GM12878 (cell line): Measurements from ENCODE around the gene IL27RA. TPM values are rescaled to one million over a fixed set of nuclear protein-coding genes. Genes with fewer than 3 reads are reported as not detected.

Experiments used
- BMI1 ChIP-seq: fragments of 450-650 bp; IDR thresholded peaks from 2 replicates; pipeline ENCODE4 v1.6.1; 2016; ENCODE audit warnings: mild to moderate bottlenecking, moderate library complexity, borderline replicate concordance
- DPF2 ChIP-seq: fragments of 450-650 bp; IDR thresholded peaks from 2 replicates; pipeline ENCODE4 v1.6.1; 2017; ENCODE audit warnings: mild to moderate bottlenecking
- HDGF ChIP-seq: fragments of 450-650 bp; IDR thresholded peaks from 2 replicates; pipeline ENCODE4 v1.6.1; 2016; ENCODE audit warnings: antibody characterized with exemption
- IKZF1 ChIP-seq: fragments of 450-650 bp; conservative IDR thresholded peaks from 2 replicates; pipeline ENCODE4 v1.6.1; 2017; ENCODE audit warnings: antibody characterized with exemption, mild to moderate bottlenecking
- IKZF2 ChIP-seq, 2 experiments: fragments of 450-650 bp; IDR thresholded peaks; 2 replicates each; pipeline ENCODE4 v1.6.1; 2017; ENCODE audit warnings: mild to moderate bottlenecking in 2 of 2, moderate library complexity in 2 of 2
- NFIC ChIP-seq: IDR thresholded peaks from 2 replicates; pipeline ENCODE4 v1.6.1; 2012; ENCODE audit warnings: low read depth, mild to moderate bottlenecking, inconsistent platforms, low read length, moderate library complexity
- NR2C2 ChIP-seq: IDR thresholded peaks from 2 replicates; pipeline ENCODE4 v1.6.1; 2011; ENCODE audit warnings: borderline replicate concordance, low read depth; ENCODE audit not compliant: control insufficient read depth, insufficient read length
- POLR2A ChIP-seq: IDR thresholded peaks from 2 replicates; pipeline ENCODE4 v1.6.1; 2011; ENCODE audit warnings: low read depth, mild to moderate bottlenecking, low read length
- POU2F2 ChIP-seq: IDR thresholded peaks from 3 replicates; pipeline ENCODE4 v1.6.1; 2011; ENCODE audit warnings: low read depth, mild to moderate bottlenecking, low read length, borderline replicate concordance
- PRDM15 ChIP-seq: fragments of 450-650 bp; formaldehyde crosslinking; IDR thresholded peaks from 2 replicates; pipeline ENCODE4 v1.4.0; 2020; ENCODE audit warnings: mild to moderate bottlenecking, moderate library complexity
- RCOR1 ChIP-seq: conservative IDR thresholded peaks from 2 replicates; pipeline ENCODE4 v1.6.1; 2012; ENCODE audit warnings: low read depth, low read length, improper control_type of control experiment
- RELA ChIP-seq: fragments of 450-650 bp; IDR thresholded peaks from 2 replicates; pipeline ENCODE4 v1.8.0; 2014; ENCODE audit warnings: borderline replicate concordance; ENCODE audit not compliant: partially characterized antibody
- ZNF687 ChIP-seq: fragments of 450-650 bp; IDR thresholded peaks from 2 replicates; pipeline ENCODE4 v1.6.1; 2017; ENCODE audit warnings: mild to moderate bottlenecking, moderate library complexity
- polyA plus RNA-seq, 11 experiments: library from polyadenylated mRNA; depleted of rRNA in 4 of 11; unstranded in 6 of 11; stranded (reverse) in 5 of 11; fragments of >200 nt; fragmentation: Nextera tagmentation in 4 of 11; fragmentation: Illumina TruSeq in 1 of 11; extraction: Ambion mirVana in 4 of 11; extraction: Trizol in 1 of 11; gene quantifications; 1 replicate in 1 of 11; 2 replicates in 10 of 11; pipeline versions ENCODE4 v1.2.1 to v1.2.3, GENCODE V29; 2011 to 2016; ENCODE audit warnings: inconsistent platforms in 2 of 11, missing spikeins in 2 of 11, low read depth in 1 of 11
- total RNA-seq, 4 experiments: library from RNA; depleted of rRNA in 3 of 4; stranded (reverse); fragments of >200 nt in 3 of 4; fragmentation: Illumina TruSeq in 1 of 4; extraction: Trizol in 1 of 4; gene quantifications; 2 replicates each; pipeline versions ENCODE4 v1.2.1 to v1.2.3, GENCODE V29; 2013 to 2021
- TF ChIP-seq, protein P1 (sequence below): fragments of 450-650 bp; IDR thresholded peaks from 2 replicates; pipeline ENCODE4 v1.6.1; 2017; ENCODE audit warnings: low read depth, mild to moderate bottlenecking, moderate library complexity

Gene IL27RA
- total and polyA plus RNA-seq, 10 of the 15 experiments (the other 5 are each of a cell fraction or from before 2014, with no cell fraction given), result 8.4 to 63.5 (median 41.2) TPM

GRCh38 chr19:14023404-14024235, 7.9 kb upstream of the IL27RA start (continued):
- TF ChIP-seq PRDM15 (CRISPR knock-in tag) (no peak), RELA (no peak), RCOR1 (no peak), BMI1 (no peak), POLR2A (no peak), IKZF1 (peak; percentile 33; the same call in 1 of the 2 replicates), DPF2 (no peak), ZNF687 (no peak), NR2C2 (no peak), HDGF (no peak), IKZF2 (IDR thresholded peaks at IDR 0.05) (peak; percentile 40 to 43; a peak in 2 of 4 replicates), NFIC (no peak), POU2F2 (no peak)
- TF ChIP-seq, protein P1, sequence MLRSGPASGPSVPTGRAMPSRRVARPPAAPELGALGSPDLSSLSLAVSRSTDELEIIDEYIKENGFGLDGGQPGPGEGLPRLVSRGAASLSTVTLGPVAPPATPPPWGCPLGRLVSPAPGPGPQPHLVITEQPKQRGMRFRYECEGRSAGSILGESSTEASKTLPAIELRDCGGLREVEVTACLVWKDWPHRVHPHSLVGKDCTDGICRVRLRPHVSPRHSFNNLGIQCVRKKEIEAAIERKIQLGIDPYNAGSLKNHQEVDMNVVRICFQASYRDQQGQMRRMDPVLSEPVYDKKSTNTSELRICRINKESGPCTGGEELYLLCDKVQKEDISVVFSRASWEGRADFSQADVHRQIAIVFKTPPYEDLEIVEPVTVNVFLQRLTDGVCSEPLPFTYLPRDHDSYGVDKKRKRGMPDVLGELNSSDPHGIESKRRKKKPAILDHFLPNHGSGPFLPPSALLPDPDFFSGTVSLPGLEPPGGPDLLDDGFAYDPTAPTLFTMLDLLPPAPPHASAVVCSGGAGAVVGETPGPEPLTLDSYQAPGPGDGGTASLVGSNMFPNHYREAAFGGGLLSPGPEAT, result no peak
